Activated T-helper 1 cell treated with anti-CD3 and anti-CD28 coated beads, Interleukin-12 subunit alpha, Interleukin-12 subunit beta, Interleukin-2, Interleukin-4 antibody, amounts not matched to agents 30 ng/mL and 10 ng/mL and 1 ng/mL, durations not matched to agents 14 hours and 24 hours and 36 hours (primary cell): ENCODE results near the gene ARHGDIA. TPM values are rescaled to one million over a fixed set of nuclear protein-coding genes. Genes with fewer than 3 reads are reported as not detected.
A peak's percentile ranks its signal among the peaks of the same experiment; 100 is the strongest.
"Not testable (repeated sequence)": the region's sequence is repeated elsewhere in the genome, so short reads cannot be mapped to it uniquely, and the experiment has no call there.

Experiments
- DNase-seq: peaks from one replicate; pipeline ENCODE4 v3.0.0; 2021; ENCODE audit warnings: low spot score
- H3K27ac Mint-ChIP-seq: one replicate; pipeline ENCODE4 v1.8.0; 2021; ENCODE audit warnings: mild to moderate bottlenecking, mixed read lengths
- H3K27me3 Mint-ChIP-seq: one replicate; pipeline ENCODE4 v1.8.0; 2022; ENCODE audit warnings: mild to moderate bottlenecking, moderate library complexity, mixed read lengths; ENCODE audit not compliant: insufficient read depth
- H3K36me3 Mint-ChIP-seq: one replicate; pipeline ENCODE4 v1.8.0; 2021; ENCODE audit warnings: low read depth, mixed read lengths
- H3K4me1 Mint-ChIP-seq: one replicate; pipeline ENCODE4 v1.8.0; 2021; ENCODE audit warnings: low read depth, mixed read lengths
- H3K4me3 Mint-ChIP-seq: one replicate; pipeline ENCODE4 v1.8.0; 2021; ENCODE audit warnings: mild to moderate bottlenecking, moderate library complexity, mixed read lengths
- H3K9me3 Mint-ChIP-seq: one replicate; pipeline ENCODE4 v1.8.0; 2021; ENCODE audit warnings: mixed read lengths
- intact Hi-C: fragments of 100-400 bp; cut with micrococcal nuclease; formaldehyde crosslinking; loops from one replicate; pipeline ENCODE4 v1.15.1; 2024
- total RNA-seq: library from RNA; stranded (reverse); gene quantifications from 2 replicates; pipeline ENCODE4 v1.2.3, GENCODE V29; 2022

ARHGDIA gene
- total RNA-seq, result 701 and 705 TPM in 2 replicates

DNA sequence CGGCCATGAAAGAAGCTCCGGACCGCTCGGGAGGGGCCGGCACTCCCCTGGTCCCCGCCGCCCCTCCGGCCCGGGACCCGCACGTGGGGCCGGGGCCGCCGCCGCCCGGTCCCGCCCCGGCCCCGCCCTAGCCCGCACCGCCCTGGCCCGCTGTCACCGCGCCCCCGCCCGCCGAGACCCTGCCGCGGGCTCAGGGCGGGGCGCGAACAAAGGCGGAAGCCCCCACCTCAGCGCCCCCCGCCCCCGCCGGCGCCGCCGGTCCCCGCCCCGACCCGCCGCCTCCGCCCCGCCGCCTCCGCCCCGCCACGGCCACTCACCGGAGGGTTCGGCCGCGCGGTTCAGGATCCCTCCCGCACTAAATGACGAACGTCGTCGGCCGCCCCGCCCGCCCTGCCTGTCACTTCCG, at the start of gene ARHGDIA:
ARHGDIA (minus strand) TSS at position 357 of the 406 bp plus-strand sequence. CDS start 1,407 bp downstream, outside the sequence.
- DNase-seq, result no peak
- H3K4me3 Mint-ChIP-seq, result peak within 1 kb of the TSS; percentile 92
- no peaks in the 10 kb centered on the region for H3K9me3 Mint-ChIP-seq
- peak within 1 kb of the TSS; percentile 91 for H3K27ac Mint-ChIP-seq
- no peaks in the 10 kb centered on the region for H3K27me3 Mint-ChIP-seq
- intact Hi-C loops, result loop anchor here (1.0 to 5.0 kb wide), 7 partner anchors 11 to 359 kb away; partner anchors contain the start of genes ACTG1, ALYREF, ANAPC11 and ASPSCR1
- H3K4me1 Mint-ChIP-seq, result peaks cover 7% of the 10 kb centered on the region
- peaks cover 13% of the 10 kb centered on the region for H3K36me3 Mint-ChIP-seq

DNA sequence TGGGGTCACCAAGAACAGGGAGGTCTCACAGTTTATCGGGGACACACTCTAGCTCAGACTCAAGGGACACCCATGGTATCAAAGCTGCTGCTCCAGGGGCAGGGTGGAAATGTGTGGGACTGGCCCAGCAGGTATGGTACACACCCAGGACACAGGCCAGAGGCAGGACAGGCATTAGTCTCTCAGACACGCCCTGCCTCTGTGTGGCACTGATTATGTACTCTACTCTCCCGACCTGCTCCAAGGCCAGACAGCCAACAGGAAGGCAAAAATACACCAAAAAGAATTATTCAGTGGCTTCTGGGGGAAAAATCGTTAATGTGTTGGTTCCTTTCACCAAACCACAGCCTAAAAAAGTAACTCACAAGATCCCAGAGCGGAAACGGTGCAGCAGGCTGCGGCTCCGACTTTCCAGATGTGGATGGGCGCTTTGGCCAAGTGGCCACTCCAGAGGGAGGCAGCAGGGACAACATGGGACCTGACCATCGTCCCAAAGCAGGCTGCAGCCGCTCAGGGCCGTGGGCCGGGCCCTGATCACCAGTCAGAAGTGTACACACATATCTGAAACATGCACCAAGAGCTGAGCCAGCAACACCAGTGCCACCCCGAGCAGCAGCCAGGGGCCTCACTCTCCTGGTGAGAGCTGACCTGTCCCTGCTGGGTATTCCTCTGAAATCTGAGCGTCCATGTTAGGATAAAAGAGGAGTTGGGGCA, 47.9 kb upstream of the ARHGDIA start:
- Mint-ChIP-seq H3K27ac (peak overlapping the region; percentile 87), H3K4me1 (peaks cover 32% of the 10 kb centered on the region), H3K27me3 (no peaks in the 10 kb centered on the region), H3K36me3 (peaks cover 24% of the 10 kb centered on the region), H3K4me3 (peak overlapping the region; percentile 88), H3K9me3 (no peaks in the 10 kb centered on the region)
- no peak for DNase-seq
- intact Hi-C loops, result loop anchor here (1.0 kb wide), 2 partner anchors 7 to 28 kb away; partner anchors contain the start of genes ALYREF and ANAPC11

DNA sequence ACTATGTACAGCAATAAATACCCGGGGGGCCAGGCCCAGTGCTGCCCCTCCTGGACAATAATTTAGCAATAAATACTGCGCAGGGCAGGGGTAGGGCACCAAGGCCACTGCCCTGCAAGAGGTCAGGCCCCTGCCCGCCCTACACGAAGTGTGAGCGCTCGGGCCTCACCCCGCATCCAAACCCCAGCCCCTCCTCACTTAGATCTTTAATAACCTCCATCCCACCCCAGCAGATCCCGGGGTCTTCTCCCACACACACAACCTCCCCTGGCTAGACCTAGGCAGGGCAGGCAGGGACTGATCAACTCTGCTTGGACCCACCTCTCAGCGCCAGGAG, 47.2 kb upstream of the ARHGDIA start:
- Mint-ChIP-seq H3K4me3 (peak overlapping the region; percentile 88), H3K27ac (peak overlapping the region; percentile 87), H3K36me3 (peaks cover 27% of the 10 kb centered on the region), H3K4me1 (peaks cover 31% of the 10 kb centered on the region)
- H3K27me3 Mint-ChIP-seq, DNase-seq, H3K9me3 Mint-ChIP-seq: not testable (repeated sequence)
- intact Hi-C loops, result loop anchor here (1.0 kb wide), 2 partner anchors 8 to 27 kb away; partner anchors contain the start of genes ALYREF and ANAPC11

DNA sequence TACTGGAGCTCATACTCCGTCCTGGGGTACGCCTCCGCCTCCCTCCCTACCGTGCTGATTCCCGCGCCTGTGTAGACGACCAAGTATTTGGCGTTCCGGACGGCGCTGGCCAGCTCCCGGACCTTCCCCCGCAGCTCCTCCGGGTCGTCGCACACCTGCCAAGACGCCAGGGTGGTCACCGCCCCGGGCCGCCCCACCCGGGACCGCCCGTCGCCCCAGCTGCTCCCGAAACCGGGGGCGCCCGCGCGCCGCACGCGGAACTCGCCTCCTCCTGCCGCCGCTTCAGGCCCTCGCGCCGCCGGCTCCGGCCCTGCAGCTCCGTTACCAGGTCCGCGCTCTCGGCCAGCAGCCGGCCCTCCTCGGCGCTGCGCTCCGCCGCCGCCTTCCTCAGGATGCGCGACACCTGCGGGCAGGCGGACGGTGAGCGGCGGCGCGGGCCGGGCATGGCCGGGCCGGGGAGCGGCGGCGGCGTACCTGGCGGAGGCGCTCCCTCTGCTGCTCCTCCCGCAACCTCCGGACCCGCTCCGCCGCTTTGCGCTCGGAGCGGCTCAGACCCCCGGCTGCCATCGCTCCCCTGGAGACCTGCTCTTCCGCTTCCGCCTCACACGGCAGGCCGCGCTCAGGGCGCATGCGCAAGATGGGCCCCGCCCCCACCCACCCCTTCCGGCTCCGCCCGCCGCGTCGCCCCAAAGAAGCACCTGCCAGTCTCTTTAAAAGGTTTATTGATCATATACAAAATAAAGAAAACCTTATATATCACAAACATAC, 46.6 kb upstream of the ARHGDIA start, which contains the start of gene SIRT7:
SIRT7 (minus strand) TSS at position 612 of the 768 bp plus-strand sequence; CDS start at position 567, 45 bp downstream.
- Mint-ChIP-seq H3K4me1 (peaks cover 37% of the 10 kb centered on the region), H3K27me3 (no peaks in the 10 kb centered on the region), H3K27ac (peak within 1 kb of the TSS; percentile 87), H3K9me3 (no peaks in the 10 kb centered on the region), H3K4me3 (peak within 1 kb of the TSS; percentile 90), H3K36me3 (peaks cover 33% of the 10 kb centered on the region)
- DNase-seq, result peak; percentile 72
- intact Hi-C loops, result loop anchor here (1.0 kb wide), 2 partner anchors 9 to 26 kb away; partner anchors contain the start of genes ALYREF and ANAPC11

DNA sequence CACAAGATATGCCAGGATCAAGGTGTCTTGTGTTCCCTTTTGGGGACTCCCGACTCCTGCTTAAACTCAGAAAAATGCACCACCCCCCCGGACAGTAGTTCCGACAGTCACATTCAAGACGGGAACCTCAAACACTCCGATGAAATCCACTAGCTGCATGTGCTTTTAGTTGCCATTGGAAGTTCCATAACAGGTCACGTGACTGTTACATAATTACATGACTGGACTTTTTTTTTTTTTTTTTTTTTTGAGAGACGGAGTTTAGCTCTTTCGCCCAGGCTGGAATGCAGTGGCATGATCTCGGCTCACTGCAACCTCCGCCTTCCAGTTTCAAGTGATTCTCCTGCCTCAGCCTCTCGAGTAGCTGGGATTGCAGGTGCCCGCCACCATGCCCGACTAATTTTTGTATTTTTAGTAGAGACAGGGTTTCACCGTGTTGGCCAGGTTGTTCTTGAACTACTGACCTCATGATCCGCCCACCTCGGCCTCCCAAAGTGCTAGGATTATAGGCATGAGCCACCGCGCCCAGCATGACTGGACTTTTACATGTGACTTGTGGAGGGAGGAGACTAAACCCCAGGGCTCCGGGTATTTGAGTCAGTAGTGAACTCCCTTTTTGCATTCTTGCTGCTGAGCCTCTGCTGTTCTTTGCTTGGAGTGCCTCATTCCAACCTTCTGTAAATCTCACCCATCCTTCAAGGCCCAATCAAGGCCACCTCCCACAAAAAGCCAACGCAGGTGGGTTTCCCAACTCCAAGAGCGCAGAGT, 45.3 kb upstream of the ARHGDIA start:
- H3K36me3 Mint-ChIP-seq, result peaks cover 34% of the 10 kb centered on the region
- peak overlapping the region; percentile 90 for H3K4me3 Mint-ChIP-seq
- no peaks in the 10 kb centered on the region for H3K9me3 Mint-ChIP-seq
- H3K4me1 Mint-ChIP-seq, result peaks cover 45% of the 10 kb centered on the region
- no peak for DNase-seq
- H3K27me3 Mint-ChIP-seq, result no peaks in the 10 kb centered on the region
- peak overlapping the region; percentile 79 for H3K27ac Mint-ChIP-seq
- intact Hi-C loops, result no loop called here

DNA sequence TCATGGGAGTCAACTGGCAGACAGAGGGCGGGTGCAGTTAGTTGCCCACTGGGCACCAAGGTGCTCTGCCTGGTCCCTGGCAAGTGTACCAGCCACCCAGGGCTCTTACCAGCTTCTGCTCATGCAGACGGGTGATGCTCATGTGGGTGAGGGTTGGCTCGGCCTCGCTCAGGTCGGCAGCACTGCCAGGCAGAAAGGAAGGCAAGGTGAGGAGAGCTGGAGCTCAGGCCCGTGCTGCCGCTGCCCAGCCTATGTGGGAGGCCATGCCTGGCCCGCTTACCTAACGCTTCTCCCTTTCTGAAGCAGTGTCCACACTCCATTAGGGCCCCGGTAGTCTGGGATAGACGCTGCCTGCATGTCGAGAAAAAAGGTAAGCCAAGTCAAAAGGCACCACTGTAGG, 44.2 kb upstream of the ARHGDIA start:
- intact Hi-C loops, result no loop called here
- Mint-ChIP-seq H3K27ac (no peak overlapping the region), H3K9me3 (no peaks in the 10 kb centered on the region), H3K4me3 (no peak overlapping the region), H3K4me1 (peaks cover 45% of the 10 kb centered on the region), H3K27me3 (no peaks in the 10 kb centered on the region), H3K36me3 (peaks cover 34% of the 10 kb centered on the region)
- no peak for DNase-seq

DNA sequence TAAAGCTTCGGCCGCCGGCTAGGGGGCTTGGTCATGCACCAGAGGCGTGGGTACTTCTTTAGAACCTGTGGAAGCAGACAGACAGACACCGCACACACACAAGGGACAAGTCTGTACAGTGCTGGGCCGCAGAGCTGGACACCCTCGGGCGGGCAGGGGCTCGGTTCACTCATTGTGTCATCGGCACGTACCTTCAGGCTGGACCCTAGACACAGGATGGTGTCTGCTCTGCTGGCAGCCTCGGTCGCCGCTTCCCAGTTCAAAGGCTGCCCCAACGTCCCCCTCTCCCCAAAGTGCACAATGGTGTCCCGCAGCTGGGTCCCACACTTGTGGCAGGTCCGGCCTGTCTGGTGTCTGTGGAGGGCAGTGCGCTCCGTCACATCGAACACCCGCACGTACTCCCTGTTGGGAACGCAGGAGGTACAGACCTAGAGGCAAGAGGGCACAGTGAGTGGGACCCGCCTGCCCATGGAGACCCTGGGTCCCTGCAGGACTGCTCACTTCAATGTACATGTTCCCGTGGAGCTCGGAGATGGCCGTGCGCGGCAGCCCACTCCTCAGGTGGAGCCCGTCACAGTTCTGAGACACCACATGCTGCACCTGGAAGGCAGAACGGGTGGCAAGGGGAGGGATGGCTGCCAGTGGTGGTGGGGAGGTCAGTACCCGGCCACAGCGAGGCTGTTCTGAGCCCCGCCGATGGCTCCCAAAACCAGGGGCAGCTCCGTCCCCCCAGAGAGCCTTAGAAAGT, 43.1 kb upstream of the ARHGDIA start:
- H3K36me3 Mint-ChIP-seq, result peaks cover 31% of the 10 kb centered on the region
- H3K4me1 Mint-ChIP-seq, result peaks cover 47% of the 10 kb centered on the region
- no peaks in the 10 kb centered on the region for H3K27me3 Mint-ChIP-seq
- H3K27ac Mint-ChIP-seq, result no peak overlapping the region
- no peak for DNase-seq
- H3K9me3 Mint-ChIP-seq, result no peaks in the 10 kb centered on the region
- no peak overlapping the region for H3K4me3 Mint-ChIP-seq
- intact Hi-C loops, result no loop called here

- no peaks in the 10 kb centered on the region for H3K27me3 Mint-ChIP-seq
- H3K9me3 Mint-ChIP-seq, result no peaks in the 10 kb centered on the region
- intact Hi-C loops, result no loop called here
- H3K4me3 Mint-ChIP-seq, result peak overlapping the region; percentile 15
- H3K27ac Mint-ChIP-seq, result no peak overlapping the region
- no peak for DNase-seq
- peaks cover 26% of the 10 kb centered on the region for H3K36me3 Mint-ChIP-seq
- peaks cover 39% of the 10 kb centered on the region for H3K4me1 Mint-ChIP-seq
Observed at GRCh38 chr17:81913394-81914102, 42.4 kb upstream of the ARHGDIA start.

DNA sequence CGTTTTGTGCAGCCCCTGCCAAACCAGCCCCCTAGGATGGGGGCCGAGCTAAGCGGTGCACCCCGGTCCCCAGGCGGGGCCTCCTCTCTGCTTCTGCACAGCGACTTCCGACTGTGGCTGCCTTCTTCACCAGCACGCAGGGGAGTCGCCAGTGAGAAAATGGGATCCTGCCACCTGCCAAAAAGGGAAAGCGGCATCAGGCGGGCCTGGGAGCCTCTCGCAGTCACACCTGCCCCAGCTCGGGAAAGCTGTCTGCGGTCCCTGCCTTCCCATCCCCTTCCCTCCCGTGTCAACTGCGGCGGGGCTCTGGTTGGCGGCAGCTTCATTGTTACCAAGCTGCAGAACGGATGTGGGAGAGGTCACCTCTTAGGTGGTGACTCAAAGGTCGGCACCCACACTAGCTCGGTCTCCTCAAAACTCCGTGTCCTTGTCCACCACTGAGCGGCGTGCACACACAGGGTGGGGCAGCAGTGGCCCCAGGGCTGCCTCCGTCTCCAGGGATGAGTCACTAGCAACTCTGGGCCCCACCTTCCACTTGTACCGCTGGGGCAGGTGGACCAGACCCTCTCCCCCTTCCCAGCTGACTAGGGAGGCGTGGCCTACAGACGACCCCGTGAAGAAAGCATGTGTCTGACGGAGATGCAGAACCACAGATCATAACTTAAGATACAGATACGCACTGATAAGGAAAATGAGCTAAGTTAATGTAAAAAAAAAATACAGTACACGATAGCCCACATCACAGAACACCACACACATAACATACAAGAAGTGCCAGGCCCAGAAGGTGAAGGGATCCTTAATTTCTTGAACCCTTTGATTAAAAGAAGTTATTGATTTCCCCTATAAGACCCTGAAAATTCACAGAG, 41.5 kb upstream of the ARHGDIA start:
- Mint-ChIP-seq H3K36me3 (peaks cover 29% of the 10 kb centered on the region), H3K27me3 (no peaks in the 10 kb centered on the region), H3K9me3 (no peaks in the 10 kb centered on the region), H3K4me1 (peaks cover 34% of the 10 kb centered on the region), H3K4me3 (peak overlapping the region; percentile 47), H3K27ac (peak overlapping the region; percentile 32)
- DNase-seq, result no peak
- intact Hi-C loops, result no loop called here

DNA sequence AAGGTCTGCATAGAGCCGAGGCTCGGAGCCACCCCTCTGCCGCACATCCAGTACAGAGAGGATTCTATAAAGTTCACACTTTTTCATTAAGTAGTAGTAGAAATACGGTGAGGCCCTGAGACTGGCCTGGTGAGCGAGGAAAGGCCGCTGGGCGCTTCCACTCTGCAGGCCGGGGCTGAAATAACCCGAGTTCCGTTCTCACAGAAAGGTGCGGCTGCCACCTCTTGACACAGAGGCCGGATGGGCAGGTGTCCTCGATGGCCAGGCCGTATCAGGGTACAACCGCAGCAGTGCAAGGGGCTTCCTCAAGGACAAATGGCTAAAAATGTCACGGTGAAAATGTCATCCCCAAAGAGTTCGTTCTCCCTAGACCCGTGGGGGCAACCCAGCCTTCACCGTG, 40.8 kb upstream of the ARHGDIA start:
- intact Hi-C loops, result loop anchor here (1.0 to 2.0 kb wide), 4 partner anchors 15 to 80 kb away; partner anchors contain the start of genes ALYREF, ANAPC11, MAFG and P4HB

More for the DNA sequence above, 40.8 kb upstream of the ARHGDIA start:
- DNase-seq, result no peak
- H3K27ac Mint-ChIP-seq, result peak overlapping the region; percentile 61
- peak overlapping the region; percentile 71 for H3K4me3 Mint-ChIP-seq
- H3K36me3 Mint-ChIP-seq, result peaks cover 24% of the 10 kb centered on the region
- no peaks in the 10 kb centered on the region for H3K9me3 Mint-ChIP-seq
- no peaks in the 10 kb centered on the region for H3K27me3 Mint-ChIP-seq
- peaks cover 30% of the 10 kb centered on the region for H3K4me1 Mint-ChIP-seq
